ENCODE results near the gene SLC29A1. TPM values are rescaled to one million over a fixed set of nuclear protein-coding genes. Genes with fewer than 3 reads are reported as not detected.
A peak's percentile ranks its signal among the peaks of the same experiment; 100 is the strongest.

The SLC29A1 gene
- total RNA-seq (2021): 45.3 and 46.9 TPM in 2 replicates
- Bru-seq, nascent RNA: percentile 49 among the genes with signal in this experiment
- BruChase-seq, experiment 1, labeled RNA remaining after a 2-hour chase: percentile 53 among the genes with signal in this experiment
- percentile 74 among the genes with signal in this experiment for BruChase-seq, experiment 2, labeled RNA remaining after a 6-hour chase
- long read RNA-seq, transcript SLC29A1-209 (13 exons, 2,318 nt): major isoform, 34 of 111 reads
- long read RNA-seq, transcript SLC29A1-206 (13 exons, 2,183 nt): minor isoform, 23 of 111 reads
- long read RNA-seq, partial matches to known transcripts: 4 of 111 reads
- long read RNA-seq, other reads (novel, unspliced or antisense): 46 of 111 reads

- ChIA-PET POLR2A (ENCODE audit: unreplicated experiment) (interaction anchor here (0.6 to 0.7 kb wide), 2 partner anchors 62 to 207 kb away, joined by 3 to 6 read pairs; no protein-coding TSS in a partner anchor), CTCF (interaction anchor here (2.1 kb wide), 1 partner anchor 11 kb away, joined by 6 read pairs; no protein-coding TSS in a partner anchor)
- Histone ChIP-seq H3K79me2 (ENCODE audit: low read depth) (peaks cover 17% of the 10 kb centered on the region), H3F3A (ENCODE audit: insufficient read depth, low read depth) (peaks cover 19% of the 10 kb centered on the region; the same call in 1 of the 2 replicates), H4K20me1 (ENCODE audit: insufficient read depth) (peaks cover 3% of the 10 kb centered on the region; the same call in 1 of the 2 replicates), H3K4me3 (peak within 1 kb of the TSS; percentile 57), H3K27ac (no peak within 1 kb of the TSS), H3K9me2 (ENCODE audit: insufficient read depth) (no peaks in the 10 kb centered on the region), H3K9me3 (ENCODE audit: insufficient read depth, low read depth) (no peaks in the 10 kb centered on the region), H3K4me1 (replicated peaks; ENCODE audit: insufficient read depth) (peaks cover 27% of the 10 kb centered on the region), H3K4me2 (peak within 1 kb of the TSS; percentile 87), H2AFZ (peak within 1 kb of the TSS; percentile 75), H3K27me3 (ENCODE audit: insufficient read depth, low read depth) (no peaks in the 10 kb centered on the region), H3K36me3 (ENCODE audit: low read depth) (no peaks in the 10 kb centered on the region)
- intact Hi-C loops (cut with micrococcal nuclease; ENCODE audit: unreplicated experiment): loop anchor here (1.0 kb wide), 1 partner anchor 11 kb away; no protein-coding TSS in a partner anchor
- no TSS peak for BruUV-seq (replicated peaks)
- DNase-seq: peak; percentile 48 to 71
- TF ChIP-seq EZH2 (IDR thresholded peaks at IDR 0.05; ENCODE audit: low read depth): no peak
- peak; percentile 37; the same call in 1 of the 2 replicates for TF ChIP-seq CTCF (conservative IDR thresholded peaks at IDR 0.05)
Measured at GRCh38 chr6:44223319-44224028, at the start of gene SLC29A1. TSS of gene SLC29A1 (plus strand) at chr6:44223595. CDS start at chr6:44227314, 3,719 bp downstream.

DNA sequence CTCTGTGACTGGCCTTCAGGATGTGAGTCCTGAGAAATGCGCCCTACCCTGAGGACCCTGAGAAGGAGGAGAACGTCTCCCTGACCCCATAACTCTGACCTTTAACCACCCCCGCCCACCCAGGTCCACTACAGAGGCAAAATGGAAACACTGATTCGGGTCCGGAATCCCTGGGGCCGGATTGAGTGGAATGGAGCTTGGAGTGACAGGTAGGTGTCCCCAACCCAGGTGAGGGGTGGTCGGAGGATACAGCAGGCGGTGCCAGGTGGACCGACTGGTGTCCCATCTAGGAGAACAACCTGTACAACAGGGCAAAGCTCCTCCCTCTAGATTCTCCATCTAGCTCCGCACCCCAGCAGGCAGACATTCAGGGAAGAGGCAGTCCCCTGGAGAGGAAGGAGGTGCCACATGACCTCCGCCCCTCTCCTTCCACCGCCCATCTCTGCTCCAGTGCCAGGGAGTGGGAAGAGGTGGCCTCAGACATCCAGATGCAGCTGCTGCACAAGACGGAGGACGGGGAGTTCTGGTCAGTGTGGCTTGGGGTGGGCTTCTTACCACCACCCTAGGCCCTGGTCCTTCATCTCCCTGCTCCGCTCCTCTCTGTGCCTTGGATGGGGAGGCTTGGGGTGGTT lies 47.1 kb upstream of the SLC29A1 start:
- Histone ChIP-seq H3K36me3 (ENCODE audit: low read depth) (no peaks in the 10 kb centered on the region), H3F3A (ENCODE audit: insufficient read depth, low read depth) (peaks cover 15% of the 10 kb centered on the region; the same call in 1 of the 2 replicates), H2AFZ (no peak overlapping the region), H3K4me2 (no peak overlapping the region), H4K20me1 (ENCODE audit: insufficient read depth) (no peaks in the 10 kb centered on the region), H3K4me3 (no peak overlapping the region), H3K27ac (no peak overlapping the region), H3K9me2 (ENCODE audit: insufficient read depth) (no peaks in the 10 kb centered on the region), H3K4me1 (replicated peaks; ENCODE audit: insufficient read depth) (no peaks in the 10 kb centered on the region), H3K79me2 (ENCODE audit: low read depth) (no peaks in the 10 kb centered on the region), H3K27me3 (ENCODE audit: insufficient read depth, low read depth) (no peaks in the 10 kb centered on the region), H3K9me3 (ENCODE audit: insufficient read depth, low read depth) (no peaks in the 10 kb centered on the region)
- DNase-seq: no peak
- ChIA-PET CTCF (no interaction called here), POLR2A (ENCODE audit: unreplicated experiment) (no interaction called here)
- BruUV-seq (replicated peaks): no TSS peak
- TF ChIP-seq CTCF (conservative IDR thresholded peaks at IDR 0.05) (no peak), EZH2 (IDR thresholded peaks at IDR 0.05; ENCODE audit: low read depth) (no peak)
- intact Hi-C loops (cut with micrococcal nuclease; ENCODE audit: unreplicated experiment): no loop called here

Measured in PC-9 (cell line).